Upper lobe of left lung (tissue), 4 donors: ENCODE results near the gene COQ5.

ENCODE experiments used
- CTCF ChIP-seq, 6 experiments: fragments of 450-650 bp in 4 of 6; fragments of 200-600 bp in 2 of 6; sonication (generic) in 2 of 6; IDR thresholded peaks; one replicate each; pipeline ENCODE4 v1.5.1; 2016 to 2019; ENCODE audit warnings: antibody characterized with exemption in 6 of 6
- POLR2A ChIP-seq, 4 donors: fragments of 450-650 bp; IDR thresholded peaks; one replicate each; pipeline ENCODE4 v1.5.1; 2016 to 2017; ENCODE audit warnings: antibody characterized with exemption in 4 of 4, mild to moderate bottlenecking in 2 of 4

- TF ChIP-seq CTCF (IDR thresholded peaks at IDR 0.05): no peak
- no peak for TF ChIP-seq POLR2A (IDR thresholded peaks at IDR 0.05)
Measured at GRCh38 chr12:120544691-120545090, 15.7 kb upstream of the COQ5 start.
